ENCODE results near the gene SLC7A1.

Gene SLC7A1

GRCh38 chr13:29465741-29466293 is 129.7 kb downstream of the SLC7A1 start:
- Histone ChIP-seq H3K9me2 (replicated peaks; ENCODE audit: insufficient read depth, low read length) (no peaks in the 10 kb centered on the region), H3K9me3 (ENCODE audit: insufficient read depth, low read length) (no peaks in the 10 kb centered on the region), H3F3A (ENCODE audit: insufficient read depth) (no peaks in the 10 kb centered on the region), H3K27me3 (ENCODE audit: low read length) (no peaks in the 10 kb centered on the region), H3K27ac (ENCODE audit: low read depth, low read length) (no peak overlapping the region), H4K20me1 (ENCODE audit: low read depth, low read length) (no peaks in the 10 kb centered on the region), H3K4me3 (ENCODE audit: insufficient read depth, low read length, poor library complexity, severe bottlenecking) (no peak overlapping the region), H2AFZ (ENCODE audit: low read depth, low read length, severe bottlenecking) (no peak overlapping the region), H3K9ac (ENCODE audit: low read length) (no peak overlapping the region), H3K79me2 (ENCODE audit: insufficient read depth, low read length) (no peaks in the 10 kb centered on the region), H3K4me2 (ENCODE audit: low read depth, low read length, poor library complexity, severe bottlenecking) (no peak overlapping the region), H3K36me3 (ENCODE audit: low read length) (no peaks in the 10 kb centered on the region)
- TF ChIP-seq CTCF (IDR thresholded peaks at IDR 0.05; ENCODE audit: insufficient read depth, low read length, poor library complexity, severe bottlenecking) (no peak), EZH2phosphoT487 (conservative IDR thresholded peaks at IDR 0.05; ENCODE audit: low read length) (no peak)

GRCh38 chr13:29464105-29464679 is 131.3 kb downstream of the SLC7A1 start:
- no peak overlapping the region for H3K27ac ChIP-seq (ENCODE audit: low read depth, low read length)
- no peaks in the 10 kb centered on the region for H3K79me2 ChIP-seq (ENCODE audit: insufficient read depth, low read length)
- no peak overlapping the region for H3K9ac ChIP-seq (ENCODE audit: low read length)
- no peaks in the 10 kb centered on the region for H3K9me2 ChIP-seq (replicated peaks; ENCODE audit: insufficient read depth, low read length)
- H3K36me3 ChIP-seq (ENCODE audit: low read length) = no peaks in the 10 kb centered on the region
- no peaks in the 10 kb centered on the region for H3K27me3 ChIP-seq (ENCODE audit: low read length)
- H2AFZ ChIP-seq (ENCODE audit: low read depth, low read length, severe bottlenecking) = no peak overlapping the region
- H3F3A ChIP-seq (ENCODE audit: insufficient read depth) = no peaks in the 10 kb centered on the region
- TF ChIP-seq EZH2phosphoT487 (conservative IDR thresholded peaks at IDR 0.05; ENCODE audit: low read length) (no peak), CTCF (IDR thresholded peaks at IDR 0.05; ENCODE audit: insufficient read depth, low read length, poor library complexity, severe bottlenecking) (no peak)
- H3K4me3 ChIP-seq (ENCODE audit: insufficient read depth, low read length, poor library complexity, severe bottlenecking) = no peak overlapping the region
- no peaks in the 10 kb centered on the region for H4K20me1 ChIP-seq (ENCODE audit: low read depth, low read length)
- no peak overlapping the region for H3K4me2 ChIP-seq (ENCODE audit: low read depth, low read length, poor library complexity, severe bottlenecking)
- H3K9me3 ChIP-seq (ENCODE audit: insufficient read depth, low read length) = no peaks in the 10 kb centered on the region

- H3K27me3 ChIP-seq (ENCODE audit: low read length) = no peaks in the 10 kb centered on the region
- no peaks in the 10 kb centered on the region for H3K36me3 ChIP-seq (ENCODE audit: low read length)
- H3K27ac ChIP-seq (ENCODE audit: low read depth, low read length) = no peak overlapping the region
- H3K9me2 ChIP-seq (replicated peaks; ENCODE audit: insufficient read depth, low read length) = no peaks in the 10 kb centered on the region
- no peak overlapping the region for H3K4me2 ChIP-seq (ENCODE audit: low read depth, low read length, poor library complexity, severe bottlenecking)
- no peaks in the 10 kb centered on the region for H3K9me3 ChIP-seq (ENCODE audit: insufficient read depth, low read length)
- TF ChIP-seq CTCF (IDR thresholded peaks at IDR 0.05; ENCODE audit: insufficient read depth, low read length, poor library complexity, severe bottlenecking) = no peak
- no peak for TF ChIP-seq EZH2phosphoT487 (conservative IDR thresholded peaks at IDR 0.05; ENCODE audit: low read length)
- H4K20me1 ChIP-seq (ENCODE audit: low read depth, low read length) = no peaks in the 10 kb centered on the region
- H3F3A ChIP-seq (ENCODE audit: insufficient read depth) = no peaks in the 10 kb centered on the region
- H2AFZ ChIP-seq (ENCODE audit: low read depth, low read length, severe bottlenecking) = no peak overlapping the region
- no peak overlapping the region for H3K9ac ChIP-seq (ENCODE audit: low read length)
- H3K4me3 ChIP-seq (ENCODE audit: insufficient read depth, low read length, poor library complexity, severe bottlenecking) = no peak overlapping the region
- no peaks in the 10 kb centered on the region for H3K79me2 ChIP-seq (ENCODE audit: insufficient read depth, low read length)
These were observed 135.6 kb downstream of the SLC7A1 start for GRCh38 chr13:29459813-29460355.
